SK-MEL-5 (cell line): ENCODE results near the gene SLX4IP. TPM values are rescaled to one million over a fixed set of nuclear protein-coding genes. Genes with fewer than 3 reads are reported as not detected.
A peak's percentile ranks its signal among the peaks of the same experiment; 100 is the strongest.

Source experiments
- DNase-seq: peaks from one replicate; pipeline ENCODE4 v3.0.0-alpha.2; 2016; ENCODE audit warnings: low read depth, low spot score
- in situ Hi-C: cut with HindIII; loops from 2 replicates; pipeline ENCODE4 v1.10.0; 2016; ENCODE audit warnings: low sequenced_read_pairs, high pct_unique_total_duplicates, low pct_unique_long_range_greater_than_20kb
- total RNA-seq: library from RNA; depleted of rRNA; stranded (reverse); fragments of >200 nt; shearing (Covaris generic); gene quantifications from 2 replicates; pipeline ENCODE4 v1.2.3, GENCODE V29; 2014

The SLX4IP gene
- total RNA-seq, 1 experiment from 2014 or later = 6.4 TPM

DNA sequence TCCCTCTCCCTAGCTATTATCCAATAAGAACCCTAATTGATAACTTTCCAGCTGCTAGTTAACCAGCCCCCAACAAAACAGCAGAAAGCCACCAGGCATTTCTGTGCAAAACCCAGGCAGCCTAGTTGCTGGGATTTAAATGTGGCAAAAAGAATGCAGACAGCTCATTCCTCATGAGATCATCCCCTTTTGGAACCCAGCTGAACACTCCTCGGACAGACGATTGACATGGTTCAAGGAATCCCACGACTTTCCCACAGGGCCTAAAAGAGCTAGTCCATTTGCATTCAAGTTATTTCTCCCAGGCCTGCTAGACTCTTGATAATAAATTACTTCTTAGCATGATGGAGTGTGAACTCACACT, 214.7 kb downstream of the SLX4IP start:
- in situ Hi-C loops = no loop called here
- DNase-seq = no peak

DNA sequence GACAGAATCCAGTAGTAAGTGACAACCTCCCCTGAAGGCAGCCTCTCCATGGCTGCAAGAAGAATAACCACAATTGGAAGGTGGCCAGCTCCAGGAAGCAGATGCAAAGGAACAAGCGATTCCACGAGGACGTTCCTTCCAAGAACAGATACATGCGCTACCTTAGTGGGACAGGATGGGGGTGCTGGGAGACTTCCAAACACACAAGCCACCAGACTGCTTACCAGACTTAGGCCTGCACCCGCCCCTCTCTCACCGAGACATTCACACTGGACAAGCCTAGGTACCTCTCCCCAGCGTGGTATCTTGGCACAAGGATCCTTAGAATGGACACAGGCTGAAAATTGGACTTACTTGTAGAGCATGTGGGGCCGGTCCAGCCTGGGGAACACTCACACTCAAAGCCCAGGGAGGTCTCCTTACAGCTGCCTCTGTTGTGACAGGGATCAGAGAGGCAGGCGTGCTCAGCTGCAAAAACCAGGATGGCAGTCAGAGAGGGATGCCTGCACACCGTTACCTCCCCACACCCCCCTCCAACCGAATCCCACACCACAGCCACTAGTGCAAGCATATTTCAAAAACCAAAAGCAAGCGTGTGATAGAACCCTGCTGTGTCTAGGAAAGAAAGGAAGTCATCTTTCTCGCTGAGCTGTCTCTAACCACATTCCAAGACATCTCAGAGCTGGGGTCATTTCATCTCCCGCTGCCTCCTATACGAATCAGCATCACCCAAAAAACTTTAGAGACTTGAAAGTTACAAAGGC, 216.3 kb downstream of the SLX4IP start:
- no peak for DNase-seq
- in situ Hi-C loops = no loop called here

DNA sequence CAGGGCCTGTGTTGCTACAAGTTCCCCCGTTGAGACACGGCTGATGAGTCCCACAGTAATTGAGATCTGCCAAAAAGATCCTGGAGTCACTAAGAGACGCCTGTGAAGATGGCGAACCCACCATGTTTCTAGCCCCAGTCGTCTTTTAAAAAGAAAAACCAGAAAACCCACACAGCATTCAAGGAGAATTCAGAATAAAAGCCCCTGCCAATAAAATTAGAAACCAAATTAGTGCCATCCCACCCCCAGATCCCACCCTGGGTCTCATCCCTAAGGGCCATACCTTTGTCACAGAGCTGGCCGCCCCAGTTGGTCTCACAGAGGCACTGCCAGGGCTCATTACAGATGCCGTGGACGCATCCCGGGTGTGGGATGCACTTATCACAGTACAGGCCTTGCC, 217.1 kb downstream of the SLX4IP start:
- in situ Hi-C loops = no loop called here
- DNase-seq = no peak

DNA sequence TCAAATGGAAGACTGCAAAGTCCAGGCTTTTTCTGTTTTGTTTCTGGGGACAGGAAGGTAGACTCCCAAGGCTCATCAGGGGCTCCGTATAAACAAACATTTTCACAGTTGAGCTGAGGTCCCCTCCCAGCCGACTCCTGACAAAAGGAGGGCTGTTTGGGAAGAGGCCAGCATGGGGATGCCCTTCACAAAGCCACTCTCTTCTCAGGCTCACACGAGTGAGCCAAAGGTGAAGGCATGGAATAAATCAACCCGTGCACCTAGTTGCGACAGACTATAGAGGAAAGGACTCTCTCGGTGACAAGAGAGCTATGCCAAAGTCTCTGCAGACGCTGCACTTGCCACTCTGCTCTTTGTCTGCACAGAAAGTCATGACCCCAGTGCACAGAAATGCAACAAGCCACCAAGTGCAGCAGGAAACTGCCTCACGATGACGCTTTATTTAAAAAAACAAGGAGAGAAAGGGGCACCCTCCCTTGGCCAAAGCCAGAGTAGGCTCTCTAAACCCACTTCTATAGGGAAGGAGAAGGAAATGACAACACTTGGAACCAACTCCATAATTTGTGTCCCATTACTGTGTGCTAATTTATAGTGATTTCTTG, 217.7 kb downstream of the SLX4IP start:
- in situ Hi-C loops = no loop called here
- no peak for DNase-seq

DNA sequence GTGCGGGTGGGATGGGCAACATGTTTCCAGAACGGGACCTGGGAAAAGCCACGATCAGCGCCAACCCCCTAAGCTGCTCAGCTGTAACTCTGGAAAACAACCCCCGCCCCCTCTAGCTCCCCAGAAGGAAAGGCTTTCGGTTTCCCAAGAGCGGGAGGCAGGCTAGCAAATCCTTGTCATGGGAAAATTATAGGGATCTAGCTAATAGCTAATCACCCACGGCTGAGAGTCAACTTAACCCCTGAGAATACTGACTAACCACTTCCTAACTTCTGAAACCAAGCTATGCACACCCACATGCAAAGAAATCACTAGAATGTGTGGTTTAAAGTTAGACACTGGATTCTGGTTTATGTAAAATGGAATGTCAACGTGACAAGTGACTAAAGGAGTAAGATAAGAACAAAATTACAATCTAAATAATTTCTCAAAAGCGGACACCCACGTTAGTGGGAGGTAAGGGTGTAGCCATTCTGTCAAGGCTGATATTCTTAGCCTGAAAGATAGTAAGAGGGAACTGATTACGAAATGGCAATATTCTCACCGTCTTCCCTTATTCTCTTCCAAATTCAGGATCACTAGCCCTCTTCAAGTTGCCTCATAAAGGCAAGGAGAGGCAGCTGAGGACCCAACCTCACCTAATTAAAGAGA, 218.6 kb downstream of the SLX4IP start:
- in situ Hi-C loops = no loop called here
- DNase-seq = no peak

DNA sequence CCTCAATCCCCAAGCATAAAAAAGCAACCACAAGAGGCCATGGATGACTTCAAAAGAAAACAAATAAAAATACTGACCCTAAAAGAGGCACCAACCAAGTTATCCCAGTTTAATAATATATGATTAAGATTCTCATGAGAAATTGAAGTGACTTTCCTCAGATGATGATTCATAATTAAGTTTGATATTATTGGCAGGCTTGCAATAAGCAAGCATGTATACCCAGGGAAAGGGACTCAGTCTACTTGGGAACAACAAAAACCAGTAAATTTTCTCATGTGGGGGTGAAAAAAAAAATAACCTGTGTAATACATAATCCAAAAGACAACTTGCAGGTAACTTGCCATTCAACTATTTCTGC, 219.1 kb downstream of the SLX4IP start:
- in situ Hi-C loops = no loop called here
- no peak for DNase-seq

DNA sequence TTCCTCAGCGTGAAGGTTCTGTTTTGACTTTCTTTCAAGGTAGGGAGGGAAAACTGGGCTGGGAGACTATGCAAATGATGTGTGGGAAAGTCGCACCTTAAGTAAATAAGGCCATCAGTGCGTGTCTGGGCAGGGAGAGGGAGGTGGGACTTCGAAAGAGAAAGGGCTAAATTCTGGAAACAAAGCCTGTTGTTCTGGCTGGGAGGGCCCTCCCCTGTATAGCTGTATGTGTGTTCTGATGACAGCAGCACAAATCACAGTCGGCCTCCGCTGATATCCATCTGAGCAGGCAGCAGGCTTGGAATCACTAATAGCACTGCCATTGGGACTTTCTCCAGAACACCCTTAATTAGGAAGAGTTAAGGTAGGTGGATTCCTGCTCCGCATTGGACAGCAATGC, 219.5 kb downstream of the SLX4IP start:
- DNase-seq = no peak
- in situ Hi-C loops = no loop called here

DNA sequence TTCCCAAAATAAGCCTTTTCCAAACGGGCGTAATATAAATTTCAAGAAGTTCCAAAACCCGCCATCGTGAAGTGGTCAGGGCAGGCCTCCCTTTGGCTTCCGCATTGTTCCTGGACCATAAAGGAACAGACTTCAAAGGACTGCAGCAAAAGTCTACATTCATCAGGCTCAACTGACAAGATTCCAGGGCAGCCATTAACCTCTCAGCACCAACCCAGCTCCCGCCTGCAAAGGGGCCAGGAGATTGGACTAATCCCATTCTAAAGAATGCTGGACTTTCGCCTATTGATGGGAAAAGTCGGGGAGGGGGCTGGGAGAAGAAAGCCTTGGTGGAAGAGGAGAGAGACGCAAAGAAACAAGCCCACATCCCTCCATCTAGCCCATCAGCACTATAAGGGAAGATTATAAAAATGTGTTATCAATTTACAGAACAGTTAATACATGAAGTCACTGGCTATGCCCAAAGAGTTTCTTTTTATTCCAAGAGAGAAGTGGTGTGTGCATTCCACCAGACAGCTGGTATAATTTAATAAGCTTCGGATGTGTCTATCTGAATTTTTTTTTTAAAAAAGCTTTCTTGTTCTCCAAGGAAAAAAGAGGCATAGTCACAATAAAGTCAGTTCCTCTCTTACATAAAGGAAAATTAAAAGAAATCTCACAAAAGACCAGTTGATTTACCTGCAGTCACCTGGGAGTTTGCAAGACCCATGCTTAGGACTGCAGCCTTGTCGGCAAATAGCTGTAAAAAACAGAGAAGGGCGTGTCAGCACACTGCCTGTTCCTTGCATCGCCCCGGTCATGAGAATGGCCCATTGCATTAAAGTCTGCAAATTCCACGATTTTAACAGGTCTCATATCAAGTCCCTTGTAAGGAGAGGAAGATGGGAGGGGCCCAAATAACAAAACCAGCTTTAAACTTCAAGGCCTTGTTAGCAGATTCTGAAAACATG, 220.9 kb downstream of the SLX4IP start:
- DNase-seq = no peak
- in situ Hi-C loops = no loop called here

DNA sequence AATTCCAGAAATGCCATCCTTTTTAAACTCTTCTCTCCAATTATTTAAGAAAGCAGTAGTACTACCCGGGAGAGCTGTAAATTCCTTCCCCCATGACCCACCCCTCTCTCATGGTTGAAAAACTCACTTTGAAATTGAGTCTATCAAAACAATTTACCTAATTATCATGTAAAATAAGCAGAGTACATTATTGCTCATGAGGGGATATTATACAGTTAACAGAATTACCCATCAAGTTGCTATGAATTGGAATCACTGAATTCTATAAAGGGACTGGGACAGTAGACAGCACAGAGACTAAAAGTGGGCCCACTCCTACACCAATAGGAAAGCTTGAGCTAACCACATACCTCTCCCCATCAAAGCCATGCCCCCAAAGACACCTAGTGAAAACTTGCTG, 222.3 kb downstream of the SLX4IP start:
- no peak for DNase-seq
- in situ Hi-C loops = no loop called here

DNA sequence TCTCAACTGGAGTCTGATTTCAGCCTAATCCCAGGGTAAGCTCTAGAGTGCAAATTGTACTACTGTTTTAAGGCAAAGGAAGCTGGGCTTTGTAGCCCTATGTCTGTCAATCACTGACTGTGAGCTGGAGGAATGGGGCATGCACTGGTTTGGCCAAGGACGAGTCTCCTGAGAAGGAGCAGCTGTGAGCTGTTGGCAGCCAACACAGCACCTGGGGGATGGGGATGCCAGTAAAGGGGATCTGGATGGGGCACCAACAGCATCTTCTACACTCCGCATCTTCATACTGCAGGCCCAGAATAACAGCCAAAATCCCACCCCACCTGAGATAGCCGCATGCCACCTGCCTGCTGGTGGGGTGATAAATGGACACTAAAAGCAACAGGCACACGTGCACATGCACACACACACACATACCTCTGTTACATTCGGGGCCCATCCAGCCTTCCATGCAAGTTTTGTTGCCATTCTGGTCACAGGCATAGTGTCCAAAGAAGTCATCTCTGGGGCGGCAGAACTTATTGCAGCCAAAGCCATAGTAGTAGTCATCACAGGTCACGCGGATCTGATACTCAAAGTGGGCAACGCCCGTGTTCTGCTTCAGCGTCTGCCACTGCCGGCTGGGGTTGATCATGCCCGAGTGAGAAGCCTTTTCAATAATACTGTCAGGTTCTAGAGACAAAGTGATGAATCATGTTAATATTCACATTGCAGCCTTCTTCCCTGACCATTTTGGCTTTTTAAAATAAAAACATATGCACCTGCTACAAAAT, 223.1 kb downstream of the SLX4IP start:
- no peak for DNase-seq
- in situ Hi-C loops = no loop called here

DNA sequence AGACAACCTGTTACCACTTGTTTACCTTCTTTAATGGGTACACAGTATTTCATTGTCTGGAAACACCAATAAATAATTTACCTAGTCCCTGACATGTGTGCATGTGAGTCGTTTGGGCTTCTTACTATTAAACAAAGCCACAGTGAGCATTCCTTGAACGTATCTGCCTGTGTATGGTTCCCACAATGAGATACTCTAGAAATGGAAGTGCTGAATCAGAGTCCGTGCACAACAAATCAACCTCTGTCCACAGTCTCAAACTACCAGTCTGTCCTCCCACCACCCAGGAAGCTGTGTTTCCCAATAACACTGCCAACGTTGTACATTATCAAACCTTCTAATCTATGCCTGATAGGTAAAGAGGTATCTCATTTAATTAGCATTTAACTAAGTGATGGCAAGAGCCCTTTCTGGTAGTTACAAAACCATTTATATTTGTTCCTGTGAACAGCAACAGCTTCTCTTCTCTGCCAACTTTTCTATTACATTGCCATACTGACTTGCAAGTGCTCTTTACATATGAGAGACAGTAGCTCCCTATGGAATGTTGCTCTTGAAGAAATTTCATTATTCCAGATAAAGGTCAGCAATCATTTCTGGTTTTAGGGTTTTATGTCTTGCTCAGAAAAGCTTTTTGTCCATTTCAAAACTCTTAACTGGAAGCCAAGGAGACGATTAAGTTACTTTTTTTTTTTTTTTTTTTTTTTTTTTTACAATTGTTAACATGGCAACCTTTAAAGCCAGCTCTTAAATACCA, 223.9 kb downstream of the SLX4IP start:
- DNase-seq = peak; percentile 88
- in situ Hi-C loops = no loop called here

DNA sequence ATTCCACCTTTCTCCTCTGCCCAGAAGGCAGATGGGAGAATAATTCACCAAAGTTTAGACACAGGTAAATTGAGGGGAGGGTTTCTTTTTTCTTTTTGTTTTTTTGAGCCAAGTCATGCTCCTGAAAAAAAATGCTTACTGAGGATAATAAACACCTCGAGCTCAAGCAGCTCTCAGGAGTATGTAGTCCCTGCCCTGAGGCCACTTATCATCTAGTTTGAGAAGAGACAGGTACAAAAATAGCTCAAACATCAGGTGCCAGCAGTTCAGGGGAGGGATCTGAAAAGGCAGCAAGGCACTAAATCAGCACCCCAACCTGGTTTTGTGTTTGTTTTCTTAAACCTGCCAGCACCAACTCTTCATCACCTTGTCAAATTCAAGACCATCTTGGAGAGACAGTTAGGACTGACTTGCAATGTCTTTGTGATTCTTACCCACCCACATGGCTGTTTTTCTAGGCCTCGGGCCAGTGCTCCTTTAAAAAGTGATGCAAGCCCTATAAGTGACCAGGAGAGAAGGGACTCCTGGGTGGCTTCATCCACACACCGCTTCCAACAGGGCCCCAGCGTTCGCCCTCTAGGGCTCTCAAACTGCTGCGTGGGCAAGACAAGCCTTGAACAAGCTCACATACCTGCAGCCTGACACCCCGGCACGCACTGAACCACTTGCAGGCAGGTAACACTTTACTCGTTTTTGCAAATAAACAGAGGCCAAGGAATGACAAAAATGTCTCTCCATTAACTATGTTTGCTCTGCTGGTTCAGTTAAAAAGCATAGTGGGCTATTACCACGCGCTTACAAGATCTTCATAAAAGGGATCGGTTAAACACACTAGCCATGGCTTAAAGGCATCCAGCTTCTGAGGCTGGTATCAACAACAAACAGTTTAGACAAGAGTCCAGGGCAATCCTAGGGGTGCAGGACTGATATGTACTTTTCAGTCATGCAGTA, 224.8 kb downstream of the SLX4IP start:
- in situ Hi-C loops = no loop called here
- DNase-seq = no peak

DNA sequence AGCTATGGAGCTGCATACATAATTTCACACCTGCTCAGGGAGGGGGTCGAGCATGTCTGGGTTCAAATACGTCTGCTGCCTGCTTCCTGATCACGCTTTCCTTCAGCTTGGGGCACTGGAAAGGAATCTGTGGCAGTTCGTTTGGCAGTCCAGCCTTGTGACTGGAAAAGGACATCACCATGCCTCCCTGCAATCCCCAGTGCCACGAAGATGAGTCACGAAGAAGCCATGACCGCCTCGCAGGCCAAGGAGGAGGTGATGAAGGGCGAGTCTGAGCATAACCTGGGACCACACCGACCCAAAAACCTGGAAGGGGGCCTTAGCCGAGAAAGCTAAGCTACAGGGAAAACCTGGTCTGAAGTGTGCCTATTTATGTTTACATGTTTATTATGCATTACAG, 225.6 kb downstream of the SLX4IP start:
- in situ Hi-C loops = no loop called here
- DNase-seq = no peak

DNA sequence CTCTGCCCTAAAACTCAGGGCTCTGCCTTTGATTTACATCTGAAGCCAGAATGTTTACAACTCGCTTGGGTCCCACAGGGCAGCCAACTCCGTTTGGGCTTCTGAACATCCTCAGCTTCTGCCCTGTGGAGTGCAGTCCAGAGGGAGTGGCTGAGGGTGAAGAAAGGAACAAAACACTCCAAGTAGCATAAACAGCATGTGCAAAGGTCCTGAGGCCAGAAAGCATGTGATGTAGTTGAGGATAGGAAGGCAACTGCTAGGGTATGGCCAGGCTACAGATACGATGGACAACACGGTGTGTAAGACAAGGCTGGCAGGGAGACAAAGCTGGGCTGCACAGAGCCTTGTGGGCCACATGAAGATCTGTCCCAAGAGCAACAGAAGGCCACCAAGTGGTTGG, 226.2 kb downstream of the SLX4IP start:
- no peak for DNase-seq
- in situ Hi-C loops = no loop called here

DNA sequence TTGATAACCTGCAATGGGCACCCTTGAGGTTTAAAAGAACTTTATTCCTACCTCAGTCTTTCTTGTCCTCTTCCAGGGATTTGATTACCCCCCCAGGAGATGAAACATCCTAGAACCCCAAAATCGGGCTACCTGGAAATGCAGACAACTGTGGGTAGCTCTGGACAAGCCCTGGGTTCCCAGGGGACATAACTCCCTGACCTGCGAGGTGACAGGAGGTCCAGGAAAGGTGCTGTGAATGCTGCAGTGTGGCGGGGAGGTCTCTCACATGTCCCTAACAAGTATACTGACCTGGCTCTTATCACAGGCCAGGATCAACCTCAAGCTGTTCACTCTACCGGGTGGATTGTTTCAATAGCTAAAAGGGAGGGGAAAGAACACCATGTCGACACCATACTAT, 227.0 kb downstream of the SLX4IP start:
- in situ Hi-C loops = no loop called here
- no peak for DNase-seq
